ENCODE data around the gene CA12.

DNA sequence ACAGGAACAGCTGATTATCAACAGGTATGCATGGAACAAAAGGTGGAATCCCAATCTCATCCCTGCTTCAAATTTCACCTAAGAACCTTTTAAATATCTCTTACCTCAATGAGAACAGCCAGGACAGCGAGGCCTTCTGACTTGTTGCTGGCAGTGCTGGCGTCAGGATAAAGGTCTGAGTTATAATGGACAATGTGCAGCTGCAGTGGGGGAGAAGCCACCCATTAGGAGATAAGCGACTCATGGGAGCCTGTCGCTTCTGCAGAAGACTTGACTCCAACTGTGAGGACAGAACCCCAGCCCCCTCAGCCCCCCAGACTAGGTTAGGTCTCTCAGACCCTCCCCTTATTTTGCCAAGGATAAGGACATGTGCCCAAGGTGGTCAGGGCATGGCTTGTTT, 39.7 kb downstream of the CA12 start:
- TF ChIP-seq CTCF (IDR thresholded peaks at IDR 0.05), result no peak
- no peak for TF ChIP-seq POLR2A (IDR thresholded peaks at IDR 0.05)
